Measurements from ENCODE around the gene LENG8. TPM values are rescaled to one million over a fixed set of nuclear protein-coding genes. Genes with fewer than 3 reads are reported as not detected.

LENG8 gene
- total and polyA plus RNA-seq, 2 of the 8 experiments (the other 6 are each of a cell fraction or from before 2014, with no cell fraction given) = 62.2 to 108 TPM

GRCh38 chr19:54457773-54458647, 9.0 kb downstream of the LENG8 start:
- no peak overlapping the region for H4K91ac ChIP-seq (replicated peaks; ENCODE audit: insufficient read length, low read length)
- H3K27ac ChIP-seq (ENCODE audit: low read depth, low read length) = no peak overlapping the region
- H2BK15ac ChIP-seq (ENCODE audit: low read length) = no peak overlapping the region
- H2AFZ ChIP-seq (ENCODE audit: low read length) = no peak overlapping the region
- H4K8ac ChIP-seq (ENCODE audit: extremely low read depth, insufficient read depth, low read length) = no peak overlapping the region
- FAIRE-seq = no peak
- no peak overlapping the region for H3K56ac ChIP-seq (replicated peaks; ENCODE audit: insufficient read length, low read depth, low read length)
- H3K79me2 ChIP-seq (ENCODE audit: control insufficient read depth in 1 of 2, insufficient read depth in 2 of 2, low read length in 2 of 2) = peaks cover 0 to 12% of the 10 kb centered on the region in 2 experiments; a peak in 1 of 4 replicates
- peaks cover 0 to 8% (median 5%) of the 10 kb centered on the region in 4 experiments; a peak in 5 of 7 replicates for H3K4me1 ChIP-seq (replicated peaks in 1 of 4; ENCODE audit: control insufficient read depth in 3 of 4, insufficient read depth in 4 of 4, low read length in 3 of 4)
- no peak overlapping the region for H3K18ac ChIP-seq (ENCODE audit: extremely low read depth, low read length)
- H3K4me3 ChIP-seq (ENCODE audit: extremely low read depth in 1 of 4, insufficient read depth in 2 of 4, low read depth in 3 of 4, low read length in 4 of 4) = no peak overlapping the region
- H3K4ac ChIP-seq (replicated peaks; ENCODE audit: insufficient read length, low read depth, low read length) = no peak overlapping the region
- no peak overlapping the region for H2AK5ac ChIP-seq (ENCODE audit: low read depth, low read length)
- no peak overlapping the region for H3K14ac ChIP-seq (ENCODE audit: insufficient read length)
- 96% methylated on average over 32 of the region's 42 CpGs; no CpG with 5 or more reads in 1 of the 2 experiments for WGBS, 2 experiments (ENCODE audit: extremely low coverage in 1 of 2, insufficient coverage in 1 of 2, insufficient read length in 1 of 2, insufficient replicate concordance in 2 of 2, low coverage in 1 of 2, low lambda C conversion rate in 2 of 2, missing lambda C conversion rate in 1 of 2)
- no peak overlapping the region for H3K23ac ChIP-seq (ENCODE audit: insufficient read length)
- peaks cover 20% of the 10 kb centered on the region for H3K79me1 ChIP-seq (ENCODE audit: low read depth, low read length)
- DNase-seq (ENCODE audit: low read depth in 1 of 2, low spot score in 2 of 2) = no peak
- H3K23me2 ChIP-seq (ENCODE audit: low read depth, low read length) = no peaks in the 10 kb centered on the region; the same call in 1 of the 2 replicates
- ChIA-PET POLR2A (ENCODE audit: partially characterized antibody) (interaction anchor here (1.0 to 6.7 kb wide), 8 partner anchors 8 to 622 kb away, joined by 3 to 129 read pairs (median 4); partner anchors contain the start of genes CDC42EP5 and LENG8), CTCF (ENCODE audit: partially characterized antibody) (interaction anchor here (0.5 kb wide), 1 partner anchor 19 kb away, joined by 5 read pairs; no protein-coding TSS in a partner anchor)
- H3K9me3 ChIP-seq (ENCODE audit: insufficient read depth in 2 of 2, low read depth in 1 of 2, low read length in 1 of 2) = no peaks in the 10 kb centered on the region
- no peak overlapping the region for H4K5ac ChIP-seq (ENCODE audit: insufficient read length, low read depth, low read length)
- TF ChIP-seq KDM1A (IDR thresholded peaks at IDR 0.05; ENCODE audit: borderline replicate concordance, low read length) (no peak), POLR2AphosphoS5 (IDR thresholded peaks at IDR 0.05; ENCODE audit: low read depth, low read length) (0 out of 2 replicates have a peak, but pooled peaks have one; percentile 8)
- H2BK20ac ChIP-seq (ENCODE audit: low read length) = no peak overlapping the region
- peaks cover 13 to 51% of the 10 kb centered on the region in 2 experiments for H4K20me1 ChIP-seq (replicated peaks in 1 of 2; ENCODE audit: control insufficient read depth in 1 of 2, insufficient read depth in 2 of 2, low read length in 2 of 2)
- H3K27me3 ChIP-seq (replicated peaks in 1 of 4; ENCODE audit: control insufficient read depth in 3 of 4, extremely low read depth in 1 of 4, insufficient read depth in 3 of 4, low read length in 3 of 4) = no peaks in the 10 kb centered on the region
- H3K9ac ChIP-seq (replicated peaks in 1 of 4; ENCODE audit: extremely low read depth in 1 of 4, low read depth in 3 of 4, low read length in 3 of 4) = no peak overlapping the region
- H3K36me3 ChIP-seq (ENCODE audit: control insufficient read depth in 2 of 4, insufficient read depth in 4 of 4, low read length in 3 of 4) = peaks cover 42 to 71% (median 62%) of the 10 kb centered on the region in 4 experiments
- no peak overlapping the region for H2BK120ac ChIP-seq (replicated peaks; ENCODE audit: low read depth, low read length)
- H3K4me2 ChIP-seq (ENCODE audit: insufficient read depth in 1 of 2, low read depth in 2 of 2, low read length in 2 of 2) = no peak overlapping the region
- no peak overlapping the region for H2BK5ac ChIP-seq (ENCODE audit: low read depth, low read length)
- no peak overlapping the region for H2BK12ac ChIP-seq (ENCODE audit: low read depth, low read length)

Measured in H1 (cell line).